CD4-positive, alpha-beta T cell treated with Interleukin-1 beta for 1 hour (primary cell): ENCODE results near the gene GSTA5.
A peak's percentile ranks its signal among the peaks of the same experiment; 100 is the strongest.
"Not testable (repeated sequence)": the region's sequence is repeated elsewhere in the genome, so short reads cannot be mapped to it uniquely, and the experiment has no call there.

Experiments used
- DNase-seq, 2 donors: peaks; one replicate each; pipeline ENCODE4 v3.0.0-alpha.2; 2020 to 2022

Gene GSTA5

GRCh38 chr6:52830869-52831268 is 9.7 kb downstream of the GSTA5 start:
- DNase-seq, result not testable (repeated sequence)

DNA sequence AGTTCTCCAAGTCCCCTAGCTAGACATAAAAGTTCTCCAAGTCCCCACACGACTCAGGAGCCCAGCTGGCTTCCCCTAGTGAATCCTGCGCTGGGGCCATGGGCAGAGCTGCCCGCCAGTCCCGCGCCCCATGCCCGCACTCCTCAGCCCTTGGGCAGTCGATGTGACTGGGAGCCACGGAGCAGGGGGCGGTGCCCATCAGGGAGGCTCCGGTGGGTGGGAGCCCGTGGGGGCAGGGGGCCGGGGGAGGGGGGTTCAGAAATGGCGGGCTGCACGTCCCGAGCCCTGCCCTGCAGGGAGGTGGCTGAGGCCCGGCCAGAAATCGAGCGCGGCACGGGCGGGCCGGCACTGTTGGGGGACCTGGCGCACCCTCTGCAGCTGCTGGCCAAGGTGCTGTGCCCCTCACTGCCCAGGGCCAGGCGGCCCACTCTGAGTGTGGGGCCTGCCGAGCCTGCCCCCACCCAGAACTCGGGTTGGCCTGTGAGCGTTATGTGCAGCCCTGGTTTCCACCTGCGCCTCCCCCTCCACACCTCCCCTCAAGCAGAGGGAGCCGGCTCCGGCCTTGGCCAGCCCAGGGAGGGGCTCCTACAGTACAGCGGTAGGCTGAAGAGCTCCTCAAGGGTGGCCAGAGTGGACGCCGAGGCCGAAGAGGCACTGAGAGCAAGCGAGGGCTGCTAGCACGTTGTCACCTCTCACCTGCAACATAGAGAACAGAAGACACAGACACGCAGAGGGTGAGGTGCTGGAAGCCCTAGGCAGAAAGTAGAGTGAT is 11.4 kb downstream of the GSTA5 start:
- no peak for DNase-seq

DNA sequence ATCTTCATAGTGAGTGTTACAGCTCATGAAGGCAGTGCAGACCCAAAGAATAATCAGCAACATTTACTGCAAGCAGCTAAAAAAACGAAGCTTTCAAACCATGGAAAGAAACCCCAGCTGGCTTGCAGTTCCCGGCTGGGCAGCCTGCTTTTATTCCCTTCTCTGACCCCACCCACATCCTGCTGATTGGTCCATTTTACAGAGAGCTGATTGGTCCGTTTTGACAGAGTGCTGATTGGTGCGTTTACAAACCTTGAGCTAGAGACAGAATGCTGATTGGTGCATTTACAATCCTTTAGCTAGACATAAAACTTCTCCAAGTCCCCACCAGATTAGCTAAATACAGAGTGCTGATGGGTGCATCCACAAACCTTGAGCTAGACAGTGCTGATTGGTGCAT is 12.0 kb downstream of the GSTA5 start:
- not testable (repeated sequence) for DNase-seq

GRCh38 chr6:52827073-52827783 is 13.4 kb downstream of the GSTA5 start:
- not testable (repeated sequence) for DNase-seq

DNA sequence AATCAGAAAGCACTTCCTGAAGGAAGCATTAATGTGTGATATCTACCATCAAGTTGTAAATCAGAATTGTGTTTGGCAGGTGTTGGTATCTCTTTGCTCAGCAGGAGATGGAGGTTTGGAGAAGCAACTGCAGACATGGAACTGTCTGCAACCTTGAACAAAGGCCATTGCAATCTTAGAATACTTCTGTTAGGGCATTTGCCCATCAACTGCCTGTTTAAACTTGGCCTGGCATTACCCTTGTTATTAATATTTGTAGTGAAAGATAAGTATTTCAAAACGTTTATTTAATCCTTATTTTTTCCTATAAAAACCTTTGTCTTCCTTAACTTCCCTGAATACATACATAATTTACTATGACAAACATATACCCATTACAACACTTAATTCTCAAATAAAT is 14.1 kb downstream of the GSTA5 start:
- no peak for DNase-seq

- not testable (repeated sequence) for DNase-seq
These were observed 14.6 kb downstream of the GSTA5 start for GRCh38 chr6:52825900-52826459.

GRCh38 chr6:52825270-52825793 is 15.3 kb downstream of the GSTA5 start:
- not testable (repeated sequence) for DNase-seq

- no peak for DNase-seq
These were observed 18.8 kb downstream of the GSTA5 start for GRCh38 chr6:52821842-52822241.

GRCh38 chr6:52820198-52820597 is 20.4 kb downstream of the GSTA5 start:
- DNase-seq, result no peak

GRCh38 chr6:52815167-52816092 is 25.2 kb downstream of the GSTA5 start:
- peak; percentile 15 to 44 for DNase-seq

DNA sequence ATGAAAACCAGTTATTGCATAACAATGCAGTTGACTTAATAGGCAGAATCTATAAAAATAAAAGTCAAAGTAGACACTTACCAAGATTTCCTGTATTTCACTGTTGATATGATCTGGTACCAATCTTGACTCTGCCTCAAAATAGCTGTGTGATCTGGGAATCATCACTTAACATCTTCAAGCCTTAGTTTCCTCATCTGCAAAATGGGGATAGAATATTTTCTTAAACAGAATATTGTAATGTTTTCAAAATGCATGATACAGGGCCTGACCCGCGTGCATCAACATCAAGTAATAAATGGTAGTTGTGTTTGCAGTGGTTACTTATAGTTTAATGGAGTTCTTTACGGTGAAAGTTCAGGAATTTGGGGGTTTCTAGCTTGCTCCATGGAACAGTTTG is 26.1 kb downstream of the GSTA5 start:
- not testable (repeated sequence) for DNase-seq

DNA sequence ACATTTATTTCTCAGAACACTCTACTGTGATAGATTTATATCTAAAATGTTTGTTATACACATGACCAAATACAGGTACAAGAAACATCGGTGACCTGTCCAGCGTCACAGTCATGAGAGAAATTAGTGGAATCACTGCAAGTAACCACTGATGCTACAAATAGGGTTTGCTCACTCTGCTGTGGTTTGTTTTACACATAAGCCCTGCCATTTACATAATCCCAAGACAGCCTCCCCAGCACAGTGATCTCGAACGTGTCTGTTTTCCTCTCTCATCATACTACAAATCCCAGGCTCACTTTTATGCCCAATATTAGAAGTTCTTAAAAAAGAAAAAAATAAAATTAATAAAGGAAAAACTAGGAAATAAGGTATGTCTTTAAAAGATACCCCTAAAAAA is 30.8 kb downstream of the GSTA5 start:
- not testable (repeated sequence) for DNase-seq

DNA sequence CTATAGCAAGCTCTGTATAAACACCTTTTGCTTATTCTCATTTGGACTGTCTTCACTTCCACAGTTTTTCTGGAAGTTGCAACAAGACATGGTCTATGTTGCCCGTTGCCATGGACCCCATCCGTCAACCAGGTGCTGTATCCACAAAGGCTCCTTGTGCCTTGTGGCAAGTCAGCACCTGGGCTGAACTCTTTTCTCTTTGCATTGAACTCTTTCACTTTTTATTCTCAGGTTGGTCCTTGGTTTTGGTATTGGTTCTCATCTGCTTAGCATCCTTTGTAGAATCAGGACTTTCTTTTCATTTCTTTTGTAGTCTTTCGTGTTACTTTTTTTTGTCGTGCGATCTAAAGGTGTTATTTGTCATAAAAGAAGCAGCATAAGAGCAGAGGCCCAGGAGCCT is 32.0 kb downstream of the GSTA5 start:
- DNase-seq, result no peak

DNA sequence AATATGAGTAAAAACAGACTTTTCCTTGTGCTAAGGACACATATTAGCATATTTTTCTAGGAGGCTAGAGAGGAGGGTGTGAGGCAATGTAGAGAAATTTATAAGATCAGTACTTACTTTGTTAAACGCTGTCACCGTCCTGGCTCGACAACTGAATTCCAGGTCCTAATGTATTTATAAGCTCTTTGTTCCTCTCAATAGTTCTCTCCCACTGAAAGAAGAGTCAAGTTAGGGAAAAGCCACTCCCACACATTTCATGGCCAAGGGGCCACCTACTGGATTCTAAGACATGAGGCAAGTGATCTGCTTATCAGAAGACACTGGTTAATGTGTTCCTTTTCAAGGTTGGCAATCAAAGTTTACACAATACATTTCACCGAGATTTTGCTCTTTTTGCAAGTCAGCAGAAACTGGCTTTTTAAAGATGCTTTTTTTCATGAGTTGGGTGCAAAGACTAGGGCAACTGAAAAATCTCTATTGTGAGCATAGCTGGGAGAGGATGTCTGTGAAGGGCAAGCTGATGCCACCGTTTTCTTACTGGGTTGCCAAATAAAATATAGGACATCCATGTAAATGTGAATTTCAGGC is 36.9 kb downstream of the GSTA5 start, which contains the start of gene GSTA1:
Gene GSTA1 (minus strand): TSS at position 149 of the 588 bp plus-strand sequence. CDS start 4,549 bp downstream, outside the sequence.
- not testable (repeated sequence) for DNase-seq

- DNase-seq, result no peak
These were observed 37.8 kb downstream of the GSTA5 start for GRCh38 chr6:52802806-52803205.

DNA sequence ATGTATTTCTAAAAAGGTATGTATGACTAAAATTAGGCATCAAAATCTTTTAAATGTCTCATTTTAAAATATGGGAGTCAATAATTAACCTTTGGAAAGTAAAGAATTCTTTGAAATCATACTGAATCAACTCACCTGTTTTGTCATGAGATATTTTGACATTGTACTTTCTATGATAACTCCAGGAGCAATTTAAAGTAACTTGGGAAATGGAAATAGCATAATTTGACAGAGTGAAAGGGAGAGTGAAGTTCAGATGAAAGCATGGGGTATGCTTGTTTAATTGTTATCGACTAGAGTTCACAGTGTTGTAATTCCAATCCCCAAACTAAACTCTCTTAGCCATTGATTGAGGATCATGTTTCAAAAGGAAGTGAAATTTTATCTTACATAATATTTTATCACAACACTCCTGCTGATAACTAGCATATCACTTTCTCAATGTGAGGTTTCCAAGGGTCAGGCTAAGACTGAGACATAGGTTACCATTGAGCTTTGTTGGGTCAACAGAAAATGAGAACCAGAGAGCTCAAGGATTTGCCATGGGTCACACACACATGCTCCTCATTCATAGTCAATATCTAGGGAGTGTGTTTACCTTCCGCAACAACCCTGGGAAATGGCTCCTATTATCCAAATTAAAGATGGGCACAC is 39.3 kb downstream of the GSTA5 start:
- no peak for DNase-seq

DNA sequence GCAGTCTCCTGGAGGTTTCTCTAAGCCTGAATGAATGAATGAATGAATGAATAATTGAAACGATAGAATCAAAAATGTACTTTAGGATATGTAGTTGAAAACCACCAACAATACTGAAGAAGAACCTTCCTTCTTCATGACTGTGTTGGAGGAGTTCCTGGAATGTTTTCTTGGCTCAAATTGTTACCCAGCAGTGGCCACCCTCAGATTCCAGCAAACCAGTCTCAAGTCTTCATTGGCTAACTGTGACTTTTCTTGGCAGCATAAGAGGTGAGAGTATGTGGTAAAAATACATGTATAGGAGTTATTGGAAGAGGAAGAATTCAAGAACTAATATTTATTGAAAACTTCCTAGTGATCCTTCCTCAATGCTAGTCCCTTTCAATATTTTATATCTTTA is 41.3 kb downstream of the GSTA5 start:
- not testable (repeated sequence) for DNase-seq

DNA sequence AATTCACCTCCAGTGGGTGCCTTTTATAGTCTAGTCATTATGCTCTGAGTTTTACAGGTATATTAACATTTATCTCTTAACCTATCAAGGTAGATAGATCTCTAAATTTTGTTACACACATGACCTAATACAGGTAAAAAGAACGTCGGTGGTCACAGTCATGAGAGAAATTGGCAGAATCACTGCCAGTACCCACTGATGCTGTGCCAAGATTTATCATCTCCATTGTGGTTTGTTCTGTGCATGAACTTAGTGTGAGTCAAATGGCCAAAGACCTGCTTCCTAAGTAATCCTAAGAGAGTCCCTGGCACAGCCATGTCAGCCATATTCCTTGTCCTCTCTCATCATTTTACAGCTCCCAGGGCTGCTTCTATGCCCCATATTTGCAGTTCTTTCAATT is 46.2 kb downstream of the GSTA5 start:
- DNase-seq, result not testable (repeated sequence)

DNA sequence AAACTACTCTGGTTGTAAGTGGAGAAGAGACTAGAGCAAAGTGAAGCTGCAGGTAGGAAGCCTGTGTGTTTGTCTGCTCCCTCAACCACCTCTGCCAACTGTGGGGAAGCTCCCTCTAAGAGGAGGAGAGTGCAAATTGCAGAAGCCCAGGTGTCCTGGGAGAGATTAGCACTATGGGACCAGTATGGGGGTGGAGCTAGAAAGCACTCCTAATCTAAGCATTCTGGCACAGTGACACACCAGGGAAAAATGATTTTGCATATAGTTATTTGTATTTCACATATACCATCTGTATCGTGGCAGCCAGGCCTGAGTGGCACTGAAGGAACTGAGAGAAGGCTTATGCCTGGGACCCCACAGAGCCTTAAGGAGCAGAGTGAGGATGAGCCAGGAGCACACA is 49.8 kb downstream of the GSTA5 start:
- DNase-seq, result no peak

- DNase-seq, result not testable (repeated sequence)
These were observed 51.0 kb downstream of the GSTA5 start for GRCh38 chr6:52789658-52790057.

DNA sequence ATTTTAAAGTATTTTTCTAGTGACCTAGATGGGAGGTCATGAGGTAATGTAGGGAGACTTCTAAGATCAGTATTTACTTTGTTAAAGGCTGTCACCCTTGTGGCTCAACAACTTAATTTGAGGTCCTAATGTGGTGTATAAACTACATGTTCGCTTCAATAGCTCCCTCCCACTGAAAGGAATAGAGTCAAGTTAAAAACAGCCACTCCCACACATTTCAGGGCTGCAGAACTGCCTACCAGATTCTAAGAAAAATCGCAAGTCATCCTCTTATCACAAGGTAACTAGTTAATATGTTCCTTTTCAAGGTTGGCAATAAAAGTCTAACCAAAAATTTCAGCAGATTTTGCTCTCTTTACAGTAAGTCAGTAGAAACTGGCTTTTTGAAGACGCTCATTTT is 52.1 kb downstream of the GSTA5 start:
- DNase-seq, result no peak
